Myocyte (in vitro differentiated cells): ENCODE data around the gene GALNTL6. TPM values are rescaled to one million over a fixed set of nuclear protein-coding genes. Genes with fewer than 3 reads are reported as not detected.
A peak's percentile ranks its signal among the peaks of the same experiment; 100 is the strongest.

Experiments
- DNase-seq: peaks from one replicate; pipeline ENCODE4 v3.0.0-alpha.2; 2012; ENCODE audit warnings: low read depth
- total RNA-seq: library from RNA; depleted of rRNA; stranded (reverse); fragments of >200 nt; gene quantifications from 2 replicates; pipeline ENCODE4 v1.2.3, GENCODE V29; 2014

The GALNTL6 gene
- total RNA-seq, 1 donor from 2014 or later: 1.2 TPM

DNA sequence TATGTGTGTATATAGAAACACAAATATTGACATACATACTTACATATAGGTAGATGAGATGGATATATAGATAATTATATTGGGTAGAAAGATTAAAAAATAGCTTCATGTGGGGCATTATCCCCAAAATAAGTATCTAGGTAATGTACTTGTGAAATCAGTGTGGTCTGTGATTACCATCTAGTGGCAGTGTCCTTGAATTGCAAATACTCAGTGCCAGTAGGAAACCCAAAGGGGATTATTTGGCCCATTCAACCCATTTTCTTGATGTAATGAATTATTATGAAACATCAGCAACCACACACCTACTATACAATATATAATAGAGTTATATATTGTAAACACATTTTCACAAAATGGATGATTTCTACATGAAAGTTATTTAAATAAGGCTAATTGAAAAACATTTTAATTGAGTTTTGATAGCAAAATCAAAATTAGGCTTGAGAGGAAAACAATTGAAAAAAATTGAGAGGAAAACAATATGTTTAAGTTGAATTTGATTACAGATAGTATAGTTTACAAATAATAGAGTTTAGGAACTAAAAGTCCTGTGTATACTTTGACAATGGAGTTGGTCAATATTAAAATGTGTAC is 389.4 kb downstream of the GALNTL6 start:
- DNase-seq: peak; percentile 39

DNA sequence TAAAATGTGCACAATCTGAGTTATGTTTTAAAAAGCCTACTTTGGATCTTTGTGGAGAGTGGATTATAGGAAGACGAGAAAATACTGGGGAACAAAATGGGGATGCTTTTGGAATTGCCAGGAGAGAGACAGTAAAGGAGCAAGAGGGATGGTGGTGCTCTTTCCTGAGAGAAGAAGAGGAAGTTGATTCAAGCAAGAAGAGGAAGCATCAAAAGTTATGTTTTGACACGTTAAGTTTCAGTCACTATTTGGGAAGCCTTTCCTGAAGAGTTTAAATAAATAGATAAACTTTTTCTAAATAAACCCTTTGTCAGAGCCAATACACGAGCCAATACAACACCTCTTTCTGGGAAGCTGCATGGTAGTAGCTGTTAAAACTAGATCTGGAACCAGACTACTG is 394.1 kb downstream of the GALNTL6 start:
- DNase-seq: no peak

DNA sequence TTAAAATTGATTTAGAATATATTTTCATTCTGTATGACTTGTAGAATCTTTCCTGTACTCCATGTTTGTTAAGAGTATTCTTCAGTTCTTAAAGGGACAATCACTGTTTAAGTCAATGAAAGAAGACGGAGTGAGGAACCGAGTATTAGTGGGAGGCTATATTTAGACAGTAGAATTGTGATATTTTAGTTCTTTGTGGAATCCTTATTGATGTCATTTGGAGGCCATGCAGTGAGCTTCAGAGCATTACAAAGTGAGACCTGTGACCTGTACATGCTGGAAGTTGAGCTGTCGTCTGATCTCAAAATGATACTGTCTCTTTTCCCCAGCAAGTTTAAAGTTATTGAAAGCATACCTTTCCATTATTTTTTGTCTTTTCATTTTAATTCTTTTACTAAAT is 394.7 kb downstream of the GALNTL6 start:
- no peak for DNase-seq

DNA sequence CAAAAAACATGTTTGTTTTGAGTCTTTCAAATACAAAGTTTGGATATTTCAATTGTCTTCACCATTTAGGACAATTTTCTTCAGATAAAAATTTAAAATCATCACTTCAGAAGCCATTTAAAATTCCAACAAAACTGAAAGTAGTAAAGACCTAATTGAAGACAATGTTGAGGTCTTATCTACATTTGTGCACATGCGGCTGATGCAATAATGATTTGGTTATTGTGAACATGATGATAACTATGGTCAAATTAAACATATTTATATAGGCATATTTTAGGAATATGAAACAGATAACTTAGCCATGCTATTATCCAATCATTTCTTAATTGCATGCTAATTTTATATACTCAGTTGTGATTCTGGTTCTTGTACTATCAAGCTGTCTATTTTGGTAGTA is 407.5 kb downstream of the GALNTL6 start:
- DNase-seq: no peak

GRCh38 chr4:172225457-172225856 is 412.3 kb downstream of the GALNTL6 start:
- DNase-seq: no peak

GRCh38 chr4:172232966-172233365 is 419.8 kb downstream of the GALNTL6 start:
- peak; percentile 28 for DNase-seq

GRCh38 chr4:172243551-172243950 is 430.3 kb downstream of the GALNTL6 start:
- DNase-seq: no peak

DNA sequence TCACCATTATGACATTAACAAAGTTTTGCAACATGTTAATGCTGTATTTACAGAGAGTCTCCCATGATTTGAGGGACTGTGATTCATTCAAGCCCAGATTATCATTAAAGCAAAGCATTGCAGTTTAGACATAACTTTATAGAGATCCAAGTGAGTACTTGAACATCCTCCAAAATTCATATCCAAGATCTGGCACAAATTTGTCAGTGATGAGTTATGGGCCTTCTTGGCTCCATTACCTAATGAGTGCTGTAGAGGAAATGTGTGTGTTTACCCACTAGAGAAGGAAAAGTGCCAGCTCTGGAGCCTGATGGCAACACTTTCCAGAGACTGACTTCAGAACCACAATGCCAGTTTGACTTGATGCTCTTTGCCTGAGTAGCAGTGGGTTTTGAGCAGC is 432.3 kb downstream of the GALNTL6 start:
- DNase-seq: peak; percentile 34

GRCh38 chr4:172253409-172253808 is 440.2 kb downstream of the GALNTL6 start:
- DNase-seq: no peak

GRCh38 chr4:172256820-172257219 is 443.6 kb downstream of the GALNTL6 start:
- DNase-seq: no peak

GRCh38 chr4:172270397-172270796 is 457.2 kb downstream of the GALNTL6 start:
- peak; percentile 14 for DNase-seq

DNA sequence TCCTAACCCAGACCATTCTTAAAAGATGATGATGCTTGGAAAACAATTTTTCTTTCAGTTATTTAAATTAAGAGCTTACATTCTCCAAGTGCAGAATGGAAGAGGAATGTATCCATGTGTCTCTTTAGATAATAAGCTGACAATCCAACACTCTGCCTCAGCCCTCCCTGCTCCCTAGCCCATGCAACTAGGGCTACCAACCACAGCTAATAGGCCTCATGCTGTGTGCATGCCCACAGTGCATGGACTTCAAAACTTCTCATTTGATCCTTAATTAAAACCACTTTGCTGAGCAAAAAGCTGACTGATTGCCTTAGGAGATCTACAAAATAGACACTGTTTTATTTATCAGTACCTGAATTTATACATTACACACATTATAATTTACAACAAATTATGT is 473.9 kb downstream of the GALNTL6 start:
- DNase-seq: no peak

DNA sequence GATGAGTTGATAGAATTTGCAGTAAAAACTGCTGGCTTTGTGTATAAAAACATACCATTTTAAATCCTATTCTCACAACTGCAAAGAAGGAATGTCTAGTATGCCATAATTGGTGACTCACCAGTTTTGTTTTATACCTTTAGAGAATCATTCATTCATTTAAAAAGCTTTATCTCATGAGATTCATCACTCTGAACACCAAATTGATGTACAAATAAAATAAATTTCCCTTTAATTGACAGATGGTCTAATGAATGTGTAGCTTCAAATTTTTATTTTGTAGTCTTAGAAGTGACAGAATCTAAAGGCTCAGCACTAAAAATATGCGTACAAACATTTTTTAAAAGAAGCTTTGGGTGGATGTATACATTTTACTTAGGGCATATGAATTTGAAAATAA is 492.5 kb downstream of the GALNTL6 start:
- DNase-seq: no peak

DNA sequence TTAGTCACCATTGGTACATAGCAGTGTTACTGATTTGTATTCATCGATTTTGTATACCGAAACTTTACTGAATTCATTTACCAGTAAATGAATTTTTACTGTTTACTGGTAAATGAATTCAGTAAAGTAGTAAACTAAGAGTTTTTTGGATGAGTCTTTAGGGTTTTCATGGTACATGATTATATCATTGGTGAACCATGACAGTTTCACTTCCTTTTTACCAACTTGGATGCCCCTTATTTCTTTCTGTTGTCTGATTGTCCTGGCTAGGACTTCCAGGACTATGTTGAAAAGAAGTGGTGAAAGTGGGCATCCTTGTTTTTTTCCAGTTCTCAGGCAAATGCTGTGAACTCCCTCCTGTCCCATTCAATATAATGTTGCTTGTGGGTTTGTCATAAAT is 494.9 kb downstream of the GALNTL6 start:
- no peak for DNase-seq

DNA sequence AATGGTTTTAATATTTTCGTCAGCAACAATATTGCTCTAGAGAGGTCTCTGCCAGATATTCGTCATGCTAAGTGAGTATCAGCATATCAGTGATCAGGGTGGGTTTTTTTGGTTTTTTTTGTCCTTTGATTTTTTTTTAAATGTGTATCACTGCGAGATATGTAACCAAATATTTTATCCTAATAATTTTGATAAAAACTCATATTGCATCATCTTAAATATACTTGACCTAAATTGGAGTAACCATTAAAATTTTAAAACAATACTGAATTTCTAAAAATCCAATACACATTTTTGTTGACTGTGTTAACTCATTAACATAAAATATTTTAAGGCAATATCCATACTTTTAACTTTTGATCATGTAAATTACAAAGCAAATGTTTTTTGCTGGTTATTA is 498.5 kb downstream of the GALNTL6 start:
- DNase-seq: no peak

- DNase-seq: no peak
These were observed 510.1 kb downstream of the GALNTL6 start for GRCh38 chr4:172323288-172323687.

DNA sequence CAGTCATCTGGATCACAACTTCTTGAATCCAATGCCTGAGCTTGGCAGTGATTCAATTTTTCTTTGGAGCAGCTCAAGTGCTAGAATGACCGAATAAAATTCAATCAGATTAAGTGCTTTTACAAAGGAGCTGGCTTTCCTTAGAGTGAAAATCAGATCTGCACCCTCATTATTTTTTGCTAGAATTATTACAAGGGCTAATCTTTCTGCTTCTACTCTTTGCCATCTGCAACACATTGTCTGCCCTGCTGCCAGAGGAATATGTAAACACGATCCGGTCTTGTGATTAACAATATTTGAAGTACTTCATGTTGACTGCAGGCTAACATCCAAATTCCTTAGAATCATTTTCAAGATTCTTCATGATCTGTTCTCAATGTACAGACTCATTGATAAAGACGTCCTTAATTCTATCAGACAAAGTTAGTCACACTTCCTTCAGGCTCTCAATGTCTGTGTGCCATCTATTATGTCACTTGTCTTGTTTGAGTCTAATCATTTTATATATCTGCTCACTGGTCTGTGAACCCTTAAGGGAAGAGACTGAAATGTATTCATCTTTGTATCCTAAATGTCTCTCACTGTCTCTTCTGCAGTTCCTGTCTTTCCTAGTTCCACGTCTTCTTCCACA is 531.2 kb downstream of the GALNTL6 start:
- DNase-seq: no peak

- DNase-seq: no peak
These were observed 535.2 kb downstream of the GALNTL6 start for GRCh38 chr4:172348426-172348825.

- no peak for DNase-seq
These were observed 539.2 kb downstream of the GALNTL6 start for GRCh38 chr4:172352356-172352755.

DNA sequence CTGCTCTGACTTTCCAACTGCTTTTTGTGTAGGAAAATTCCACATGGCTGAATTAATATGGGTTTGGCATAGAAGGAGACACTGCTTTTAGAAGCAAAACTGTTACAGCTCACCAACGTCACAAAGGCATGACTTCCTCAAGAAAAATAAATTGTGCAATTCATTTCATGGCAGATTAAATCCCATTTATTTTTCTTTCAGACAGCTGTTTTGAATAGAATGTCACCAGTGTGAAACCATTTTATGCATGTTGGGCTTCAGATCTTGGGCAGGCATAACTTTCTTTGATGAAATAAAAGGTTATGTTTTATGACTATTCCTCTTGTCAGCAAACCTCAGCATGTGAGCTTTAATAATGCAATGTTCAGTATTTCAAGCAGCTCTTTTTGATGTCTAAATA is 542.8 kb downstream of the GALNTL6 start:
- DNase-seq: peak; percentile 53

- no peak for DNase-seq
These were observed 543.9 kb downstream of the GALNTL6 start for GRCh38 chr4:172357006-172357540.

DNA sequence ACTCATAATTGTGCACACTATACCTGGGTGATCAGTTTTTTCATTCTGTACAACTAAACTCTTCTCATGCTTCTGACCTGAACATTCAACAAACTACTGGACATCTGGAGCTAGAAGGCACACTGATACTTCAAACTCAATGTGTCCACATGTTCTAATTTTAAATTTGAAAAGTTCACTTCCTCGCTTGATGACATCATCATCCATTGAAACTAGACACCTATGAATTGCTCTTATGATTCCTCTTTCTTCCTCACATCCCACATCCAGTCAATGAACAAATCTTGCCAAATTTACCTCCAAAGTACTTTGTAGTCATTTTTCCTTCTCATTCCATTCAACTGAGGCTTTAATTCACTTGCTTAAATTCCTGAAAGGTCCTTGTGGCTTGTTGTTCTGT is 549.4 kb downstream of the GALNTL6 start:
- DNase-seq: peak; percentile 4

- no peak for DNase-seq
These were observed 556.3 kb downstream of the GALNTL6 start for GRCh38 chr4:172369471-172369959.
